ENCODE measurements around the gene ATP6V1B1. TPM values are rescaled to one million over a fixed set of nuclear protein-coding genes. Genes with fewer than 3 reads are reported as not detected.

Gene ATP6V1B1
- total and polyA plus RNA-seq, 2 of the 4 experiments (the other 2 are of a cell fraction), result 1.3 TPM; not detected in 1

- no TSS peak for BruUV-seq (replicated peaks)
- 0 out of 2 replicates have a peak, but pooled peaks cover 3% of the 10 kb centered on the region for H3K9me3 ChIP-seq (ENCODE audit: control insufficient read depth, insufficient read depth, low read length)
- H3K36me3 ChIP-seq (ENCODE audit: control insufficient read depth, insufficient read depth, low read length), result no peaks in the 10 kb centered on the region
- H3K23ac ChIP-seq (ENCODE audit: low read depth, low read length), result no peak overlapping the region
- no peak overlapping the region for H4K91ac ChIP-seq (ENCODE audit: insufficient read depth, low read depth, low read length)
- no peak overlapping the region for H3K14ac ChIP-seq (replicated peaks; ENCODE audit: low read depth, low read length)
- intact Hi-C loops (cut with micrococcal nuclease), result loop anchor here (2.0 kb wide), 1 partner anchor 58 kb away; no protein-coding TSS in a partner anchor
- no peak for TF ChIP-seq BHLHE40 (IDR thresholded peaks at IDR 0.05; ENCODE audit: low read depth, low read length)
- TF ChIP-seq CHD1 (IDR thresholded peaks at IDR 0.05; ENCODE audit: low read depth, low read length), result no peak
- TF ChIP-seq CEBPB (IDR thresholded peaks at IDR 0.05; ENCODE audit: low read depth, low read length), result no peak
- no peak for TF ChIP-seq MXI1 (IDR thresholded peaks at IDR 0.05; ENCODE audit: borderline replicate concordance, low read depth, low read length)
- no peak for TF ChIP-seq NFE2L2 (IDR thresholded peaks at IDR 0.05; ENCODE audit: low read depth, low read length)
- no peak for TF ChIP-seq CTCF (conservative IDR thresholded peaks at IDR 0.05; ENCODE audit: low read depth, low read length)
- no peak for TF ChIP-seq RFX5 (IDR thresholded peaks at IDR 0.05; ENCODE audit: low read depth, low read length)
- TF ChIP-seq RCOR1 (IDR thresholded peaks at IDR 0.05; ENCODE audit: insufficient replicate concordance, low read length), result no peak
- no peak for TF ChIP-seq SMC3 (IDR thresholded peaks at IDR 0.05; ENCODE audit: low read depth, low read length)
- TF ChIP-seq USF2 (IDR thresholded peaks at IDR 0.05; ENCODE audit: low read depth, low read length), result no peak
- TF ChIP-seq RAD21 (IDR thresholded peaks at IDR 0.05; ENCODE audit: low read length), result no peak
- TF ChIP-seq ELK1 (IDR thresholded peaks at IDR 0.05; ENCODE audit: borderline replicate concordance, low read depth, low read length), result no peak
- TF ChIP-seq FOS (IDR thresholded peaks at IDR 0.05; ENCODE audit: low read depth, low read length), result no peak
- TF ChIP-seq MAZ (IDR thresholded peaks at IDR 0.05; ENCODE audit: borderline replicate concordance, low read depth, low read length), result no peak
- no peak for TF ChIP-seq MAFK (IDR thresholded peaks at IDR 0.05; ENCODE audit: low read depth, low read length)
- TF ChIP-seq POLR2A (IDR thresholded peaks at IDR 0.05; ENCODE audit: low read depth, low read length), result no peak
- no peak overlapping the region for H2BK120ac ChIP-seq (ENCODE audit: low read depth, low read length)
- ChIA-PET CTCF (interaction anchor here (1.4 kb wide), 1 partner anchor 27 kb away, joined by 7 read pairs; no protein-coding TSS in a partner anchor), POLR2A (ENCODE audit: unreplicated experiment) (no interaction called here)
- no peak overlapping the region for H4K8ac ChIP-seq (ENCODE audit: low read depth in 2 of 2, low read length in 2 of 2)
- H3K4me1 ChIP-seq (ENCODE audit: control insufficient read depth, insufficient read depth, low read length), result no peaks in the 10 kb centered on the region
- no peak overlapping the region for H3K56ac ChIP-seq (ENCODE audit: extremely low read depth, insufficient read depth, low read length)
- no peak overlapping the region for H2AFZ ChIP-seq (replicated peaks; ENCODE audit: low read length, poor library complexity)
- H3K4ac ChIP-seq (ENCODE audit: low read depth, low read length), result no peak overlapping the region
- peak overlapping the region; percentile 11 for H2AK9ac ChIP-seq (replicated peaks; ENCODE audit: low read depth, low read length, poor library complexity)
- no peak overlapping the region for H2BK20ac ChIP-seq (ENCODE audit: low read depth, low read length)
- H3K27me3 ChIP-seq (ENCODE audit: control insufficient read depth, insufficient read depth, low read length), result no peaks in the 10 kb centered on the region
- no peak overlapping the region for H2AK5ac ChIP-seq (ENCODE audit: low read depth, low read length)
- dilution Hi-C loops (cut with HindIII; ENCODE audit: low sequenced_read_pairs, unreplicated experiment), result no loop called here
- WGBS, 2 experiments (ENCODE audit: extremely low coverage in 2 of 2, insufficient read length in 1 of 2), result 83% methylated on average over 6 of the region's 12 CpGs; no CpG with 5 or more reads in 1 of the 2 experiments
- H3K9me1 ChIP-seq (ENCODE audit: insufficient read depth, low read length), result no peaks in the 10 kb centered on the region
- no peak overlapping the region for H2BK5ac ChIP-seq (ENCODE audit: low read depth, low read length, poor library complexity, severe bottlenecking)
- H4K5ac ChIP-seq (ENCODE audit: low read depth, low read length), result no peak overlapping the region
- DNase-seq, result no peak
- no peak overlapping the region for H3K4me2 ChIP-seq (ENCODE audit: low read depth, low read length)
- H3K9ac ChIP-seq (ENCODE audit: low read depth, low read length), result no peak overlapping the region
- no peak overlapping the region for H3K4me3 ChIP-seq (ENCODE audit: insufficient read depth, low read depth, low read length)
- no peak overlapping the region for H3K27ac ChIP-seq (ENCODE audit: insufficient read depth, low read length)
- in situ Hi-C loops (cut with MboI; ENCODE audit: low sequenced_read_pairs), result no loop called here
- H3K18ac ChIP-seq (ENCODE audit: low read depth, low read length), result no peak overlapping the region
- no peak overlapping the region for H2BK15ac ChIP-seq (ENCODE audit: low read depth, low read length)
- no peak for ATAC-seq (ENCODE audit: low read depth)
- no peaks in the 10 kb centered on the region for H3K79me1 ChIP-seq (ENCODE audit: low read depth in 1 of 2, low read length in 2 of 2)
- no peaks in the 10 kb centered on the region for H4K20me1 ChIP-seq (ENCODE audit: insufficient read depth, low read length)
Measured at GRCh38 chr2:70921031-70921430, 14.7 kb upstream of the ATP6V1B1 start.

Data from IMR-90 (cell line).